GM12878 (cell line): Measurements from ENCODE around the gene TYW5. TPM values are rescaled to one million over a fixed set of nuclear protein-coding genes. Genes with fewer than 3 reads are reported as not detected.

Source experiments
- ATAC-seq: fragments of 200-7000 bp; cut with Tn5 transposase; 3 replicates; pipeline ENCODE4 v1.9.1; 2020; ENCODE audit warnings: mild to moderate bottlenecking, moderate library complexity
- BruUV-seq: library from RNA; stranded (reverse); fragments of 400-500 nt; replicated peaks from 2 replicates; lab custom pipeline; 2021; lab: Mats Ljungman, UMichigan
- CTCF ChIA-PET: fragments of 300-600 bp; sonication (Branson Sonifier 250); formaldehyde crosslinking; extraction: SDS; loops from one replicate; lab custom pipeline; 2021; ENCODE audit warnings: inconsistent platforms; lab: Yijun Ruan, JAX
- POLR2A ChIA-PET: fragments of 350-600 bp; formaldehyde crosslinking; extraction: SDS; loops from one replicate; lab custom pipeline; 2021; ENCODE audit warnings: inconsistent platforms; lab: Charles Lee
- RAD21 ChIA-PET: fragments of 300-600 bp; sonication (Branson Sonifier 250); formaldehyde crosslinking; loops from one replicate; lab custom pipeline; 2023; ENCODE audit warnings: antibody characterized with exemption; ENCODE audit not compliant: unreplicated experiment; lab: Charles Lee
- SMC1A ChIA-PET: fragments of 300-600 bp; sonication (Branson Sonifier 250); formaldehyde crosslinking; loops from one replicate; lab custom pipeline; 2023; ENCODE audit not compliant: unreplicated experiment, uncharacterized antibody; lab: Charles Lee
- DNase-seq: peaks from one replicate; pipeline ENCODE4 v3.0.0-alpha.2; 2011; ENCODE audit warnings: low read depth, low spot score
- FAIRE-seq: peaks from 3 replicates; lab custom pipeline; 2011; peaks lifted over from hg19 to GRCh38; lab: Jason Lieb, UNC
- H2AFZ ChIP-seq: 2 replicates; pipeline ENCODE4 v1.6.0; 2011; ENCODE audit warnings: low read depth, low read length, control low read depth; ENCODE audit not compliant: control insufficient read depth
- H3K27ac ChIP-seq: 2 replicates; pipeline ENCODE4 v1.5.1; 2011; ENCODE audit warnings: control low read depth; ENCODE audit not compliant: control insufficient read depth, insufficient read depth
- H3K27me3 ChIP-seq, 2 experiments: replicated peaks in 1 of 2; 2 replicates each; pipeline versions ENCODE4 v1.6.0 to v1.6.1; 2011; ENCODE audit warnings: low read length in 1 of 2; ENCODE audit not compliant: control insufficient read depth in 2 of 2, insufficient read depth in 2 of 2
- H3K36me3 ChIP-seq, 2 experiments: 2 replicates each; pipeline ENCODE4 v1.5.1; 2011; ENCODE audit warnings: low read length in 1 of 2; ENCODE audit not compliant: control insufficient read depth in 2 of 2, insufficient read depth in 2 of 2
- H3K4me1 ChIP-seq: 2 replicates; pipeline ENCODE4 v1.6.1; 2011; ENCODE audit warnings: mild to moderate bottlenecking, low read length, moderate library complexity, mixed read lengths; ENCODE audit not compliant: control insufficient read depth, insufficient read depth
- H3K4me2 ChIP-seq: 2 replicates; pipeline ENCODE4 v1.6.0; 2011; ENCODE audit warnings: control low read depth; ENCODE audit not compliant: control insufficient read depth, insufficient read depth
- H3K4me3 ChIP-seq: fragments of 200-600 bp; sonication (generic); 2 replicates; pipeline ENCODE4 v1.5.1; 2016
- H3K79me2 ChIP-seq: 2 replicates; pipeline ENCODE4 v1.6.0; 2011; ENCODE audit warnings: low read length; ENCODE audit not compliant: control insufficient read depth, insufficient read depth
- H3K9ac ChIP-seq: 2 replicates; pipeline ENCODE4 v1.8.0; 2011; ENCODE audit warnings: low read length, control low read depth, mixed read lengths; ENCODE audit not compliant: control insufficient read depth, insufficient read depth
- H3K9me3 ChIP-seq: replicated peaks from 3 replicates; pipeline ENCODE4 v1.5.1; 2011; ENCODE audit warnings: mild to moderate bottlenecking, low read length; ENCODE audit not compliant: control insufficient read depth, insufficient read depth
- H4K20me1 ChIP-seq: 2 replicates; pipeline ENCODE4 v1.6.0; 2011; ENCODE audit not compliant: control insufficient read depth, insufficient read depth
- BMI1 ChIP-seq: fragments of 450-650 bp; IDR thresholded peaks from 2 replicates; pipeline ENCODE4 v1.6.1; 2016; ENCODE audit warnings: mild to moderate bottlenecking, moderate library complexity, borderline replicate concordance
- BRCA1 ChIP-seq: IDR thresholded peaks from 2 replicates; pipeline ENCODE4 v1.6.1; 2011; ENCODE audit warnings: low read depth, low read length, improper control_type of control experiment
- CBFB ChIP-seq: IDR thresholded peaks from 2 replicates; pipeline ENCODE4 v1.6.1; 2016; ENCODE audit warnings: antibody characterized with exemption, low read depth
- CHD2 ChIP-seq: IDR thresholded peaks from 2 replicates; pipeline ENCODE4 v1.6.1; 2011; ENCODE audit warnings: low read depth, low read length, improper control_type of control experiment, borderline replicate concordance
- EGR1 ChIP-seq, 2 experiments: IDR thresholded peaks; 1 replicate in 1 of 2; 2 replicates in 1 of 2; pipeline ENCODE4 v1.6.1; 2011 to 2012; ENCODE audit warnings: low read depth in 2 of 2, low read length in 2 of 2, borderline replicate concordance in 1 of 2, mild to moderate bottlenecking in 1 of 2, moderate library complexity in 1 of 2
- MEF2B ChIP-seq: fragments of 450-650 bp; IDR thresholded peaks from 2 replicates; pipeline ENCODE4 v1.6.1; 2018; ENCODE audit warnings: mild to moderate bottlenecking, moderate library complexity; ENCODE audit not compliant: partially characterized antibody, poor library complexity, severe bottlenecking
- MTA2 ChIP-seq: fragments of 450-650 bp; IDR thresholded peaks from 2 replicates; pipeline ENCODE4 v1.6.1; 2016; ENCODE audit warnings: low read depth, mild to moderate bottlenecking, moderate library complexity
- MTA3 ChIP-seq: IDR thresholded peaks from 2 replicates; pipeline ENCODE4 v1.6.1; 2012; ENCODE audit warnings: low read length, inconsistent platforms, borderline replicate concordance
- RUNX3 ChIP-seq: IDR thresholded peaks from 2 replicates; pipeline ENCODE4 v1.6.1; 2012; ENCODE audit warnings: low read length, inconsistent platforms
- SPI1 ChIP-seq: IDR thresholded peaks from 2 replicates; pipeline ENCODE4 v1.6.1; 2011; ENCODE audit warnings: low read depth, mild to moderate bottlenecking, low read length, moderate library complexity, borderline replicate concordance; ENCODE audit not compliant: insufficient read depth
- WGBS: methylation state at CpG from one replicate; pipeline ENCODE4 v1.1.6; 2016; ENCODE audit warnings: low lambda C conversion rate; ENCODE audit not compliant: insufficient replicate concordance, insufficient coverage; ENCODE audit errors: missing lambda C conversion rate; 5-methylcytosine and 5-hydroxymethylcytosine counted together
- in situ Hi-C: fragments of 300-500 bp; cut with MboI; formaldehyde crosslinking; loops from 9 replicates; pipeline ENCODE4 v1.14.3; 2018; ENCODE audit warnings: mixed read lengths
- intact Hi-C: fragments of 100-400 bp; cut with micrococcal nuclease; formaldehyde crosslinking; loops from one replicate; pipeline ENCODE4 v1.14.2; 2022; ENCODE audit not compliant: unreplicated experiment
- polyA plus RNA-seq, 11 experiments: library from polyadenylated mRNA; depleted of rRNA in 4 of 11; unstranded in 6 of 11; stranded (reverse) in 5 of 11; fragments of >200 nt; fragmentation: Nextera tagmentation in 4 of 11; fragmentation: Illumina TruSeq in 1 of 11; extraction: Ambion mirVana in 4 of 11; extraction: Trizol in 1 of 11; gene quantifications; 1 replicate in 1 of 11; 2 replicates in 10 of 11; pipeline versions ENCODE4 v1.2.1 to v1.2.3, GENCODE V29; 2011 to 2016; ENCODE audit warnings: inconsistent platforms in 2 of 11, missing spikeins in 2 of 11, low read depth in 1 of 11
- total RNA-seq, 4 experiments: library from RNA; depleted of rRNA in 3 of 4; stranded (reverse); fragments of >200 nt in 3 of 4; fragmentation: Illumina TruSeq in 1 of 4; extraction: Trizol in 1 of 4; gene quantifications; 2 replicates each; pipeline versions ENCODE4 v1.2.1 to v1.2.3, GENCODE V29; 2013 to 2021
- TF ChIP-seq, protein P1 (sequence below): fragments of 450-650 bp; IDR thresholded peaks from 2 replicates; pipeline ENCODE4 v1.6.1; 2017; ENCODE audit warnings: low read depth, mild to moderate bottlenecking, moderate library complexity
- TF ChIP-seq, protein P2 (sequence below): IDR thresholded peaks from 2 replicates; pipeline ENCODE4 v1.6.1; 2011; ENCODE audit warnings: low read depth, low read length, improper control_type of control experiment, borderline replicate concordance
- TF ChIP-seq, protein P3 (sequence below): fragments of 450-650 bp; IDR thresholded peaks from 2 replicates; pipeline ENCODE4 v1.6.1; 2017; ENCODE audit warnings: mild to moderate bottlenecking, moderate library complexity
- TF ChIP-seq, protein P4 (sequence below): fragments of 450-650 bp; IDR thresholded peaks from 2 replicates; pipeline ENCODE4 v1.6.1; 2017; ENCODE audit warnings: mild to moderate bottlenecking, low read depth, inconsistent platforms; ENCODE audit not compliant: poor library complexity, severe bottlenecking

Gene TYW5
- total and polyA plus RNA-seq, 10 of the 15 experiments (the other 5 are each of a cell fraction or from before 2014, with no cell fraction given), result 4.6 to 11.8 (median 7.4) TPM

DNA sequence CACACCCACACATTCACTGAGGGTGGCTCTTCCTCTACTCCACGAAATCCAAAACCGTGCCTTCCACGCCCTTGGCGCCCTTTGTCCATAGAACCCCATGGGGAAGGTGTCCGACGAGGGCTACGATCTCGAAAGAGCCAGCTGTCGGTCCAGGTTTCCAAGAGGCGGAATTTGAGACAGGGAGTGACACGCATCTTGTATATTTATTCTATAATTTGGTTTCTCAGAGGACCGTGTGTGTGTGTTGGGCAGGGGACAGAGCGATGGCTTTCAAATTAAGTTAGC, 43.5 kb downstream of the TYW5 start:
- intact Hi-C loops, result loop anchor here (2.0 kb wide), 2 partner anchors 43 to 61 kb away; partner anchors contain the start of genes FTCDNL1, MAIP1 and TYW5
- BruUV-seq, result no TSS peak
- Histone ChIP-seq H3K4me2 (peak overlapping the region; percentile 81), H3K79me2 (peaks cover 47% of the 10 kb centered on the region), H3K4me1 (no peaks in the 10 kb centered on the region), H4K20me1 (no peaks in the 10 kb centered on the region), H3K36me3 (peaks cover 0 to 2% of the 10 kb centered on the region in 2 experiments; a peak in 2 of 4 replicates), H3K9me3 (peaks cover 5% of the 10 kb centered on the region; the same call in 2 of the 3 replicates), H3K9ac (peak overlapping the region; percentile 75), H3K27me3 (no peaks in the 10 kb centered on the region), H3K4me3 (peak overlapping the region; percentile 95), H2AFZ (peak overlapping the region; percentile 95), H3K27ac (peak overlapping the region; percentile 88)
- FAIRE-seq (no peak), DNase-seq (no peak), ATAC-seq (no peak)
- ChIA-PET POLR2A (interaction anchor here (0.7 to 1.4 kb wide), 4 partner anchors 9 to 558 kb away, joined by 3 to 8 read pairs (median 5); no protein-coding TSS in a partner anchor), SMC1A (interaction anchor here (0.9 to 1.8 kb wide), 4 partner anchors 19 to 39 kb away, joined by 3 to 5 read pairs (median 4); no protein-coding TSS in a partner anchor), CTCF (interaction anchor here (1.0 kb wide), 2 partner anchors 11 to 28 kb away, joined by 4 to 6 read pairs; no protein-coding TSS in a partner anchor), RAD21 (no interaction called here)
- in situ Hi-C loops, result no loop called here
- under 1% methylated on average over 13 of the region's 13 CpGs for WGBS
- TF ChIP-seq, protein P1, sequence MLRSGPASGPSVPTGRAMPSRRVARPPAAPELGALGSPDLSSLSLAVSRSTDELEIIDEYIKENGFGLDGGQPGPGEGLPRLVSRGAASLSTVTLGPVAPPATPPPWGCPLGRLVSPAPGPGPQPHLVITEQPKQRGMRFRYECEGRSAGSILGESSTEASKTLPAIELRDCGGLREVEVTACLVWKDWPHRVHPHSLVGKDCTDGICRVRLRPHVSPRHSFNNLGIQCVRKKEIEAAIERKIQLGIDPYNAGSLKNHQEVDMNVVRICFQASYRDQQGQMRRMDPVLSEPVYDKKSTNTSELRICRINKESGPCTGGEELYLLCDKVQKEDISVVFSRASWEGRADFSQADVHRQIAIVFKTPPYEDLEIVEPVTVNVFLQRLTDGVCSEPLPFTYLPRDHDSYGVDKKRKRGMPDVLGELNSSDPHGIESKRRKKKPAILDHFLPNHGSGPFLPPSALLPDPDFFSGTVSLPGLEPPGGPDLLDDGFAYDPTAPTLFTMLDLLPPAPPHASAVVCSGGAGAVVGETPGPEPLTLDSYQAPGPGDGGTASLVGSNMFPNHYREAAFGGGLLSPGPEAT, result peak; percentile 22; the same call in 1 of the 2 replicates
- TF ChIP-seq CBFB (no peak), MTA2 (0 out of 2 replicates have a peak, but pooled peaks have one; percentile 12), BRCA1 (no peak), MEF2B (peak; percentile 51), MTA3 (no peak), SPI1 (no peak), EGR1 (IDR thresholded peaks at IDR 0.05; ENCODE audit: borderline replicate concordance in 1 of 2, low read depth in 2 of 2, low read length in 2 of 2) (no peak), BMI1 (no peak), CHD2 (no peak), RUNX3 (no peak)
- TF ChIP-seq, protein P2, sequence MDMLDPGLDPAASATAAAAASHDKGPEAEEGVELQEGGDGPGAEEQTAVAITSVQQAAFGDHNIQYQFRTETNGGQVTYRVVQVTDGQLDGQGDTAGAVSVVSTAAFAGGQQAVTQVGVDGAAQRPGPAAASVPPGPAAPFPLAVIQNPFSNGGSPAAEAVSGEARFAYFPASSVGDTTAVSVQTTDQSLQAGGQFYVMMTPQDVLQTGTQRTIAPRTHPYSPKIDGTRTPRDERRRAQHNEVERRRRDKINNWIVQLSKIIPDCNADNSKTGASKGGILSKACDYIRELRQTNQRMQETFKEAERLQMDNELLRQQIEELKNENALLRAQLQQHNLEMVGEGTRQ, result no peak
- TF ChIP-seq, protein P3, sequence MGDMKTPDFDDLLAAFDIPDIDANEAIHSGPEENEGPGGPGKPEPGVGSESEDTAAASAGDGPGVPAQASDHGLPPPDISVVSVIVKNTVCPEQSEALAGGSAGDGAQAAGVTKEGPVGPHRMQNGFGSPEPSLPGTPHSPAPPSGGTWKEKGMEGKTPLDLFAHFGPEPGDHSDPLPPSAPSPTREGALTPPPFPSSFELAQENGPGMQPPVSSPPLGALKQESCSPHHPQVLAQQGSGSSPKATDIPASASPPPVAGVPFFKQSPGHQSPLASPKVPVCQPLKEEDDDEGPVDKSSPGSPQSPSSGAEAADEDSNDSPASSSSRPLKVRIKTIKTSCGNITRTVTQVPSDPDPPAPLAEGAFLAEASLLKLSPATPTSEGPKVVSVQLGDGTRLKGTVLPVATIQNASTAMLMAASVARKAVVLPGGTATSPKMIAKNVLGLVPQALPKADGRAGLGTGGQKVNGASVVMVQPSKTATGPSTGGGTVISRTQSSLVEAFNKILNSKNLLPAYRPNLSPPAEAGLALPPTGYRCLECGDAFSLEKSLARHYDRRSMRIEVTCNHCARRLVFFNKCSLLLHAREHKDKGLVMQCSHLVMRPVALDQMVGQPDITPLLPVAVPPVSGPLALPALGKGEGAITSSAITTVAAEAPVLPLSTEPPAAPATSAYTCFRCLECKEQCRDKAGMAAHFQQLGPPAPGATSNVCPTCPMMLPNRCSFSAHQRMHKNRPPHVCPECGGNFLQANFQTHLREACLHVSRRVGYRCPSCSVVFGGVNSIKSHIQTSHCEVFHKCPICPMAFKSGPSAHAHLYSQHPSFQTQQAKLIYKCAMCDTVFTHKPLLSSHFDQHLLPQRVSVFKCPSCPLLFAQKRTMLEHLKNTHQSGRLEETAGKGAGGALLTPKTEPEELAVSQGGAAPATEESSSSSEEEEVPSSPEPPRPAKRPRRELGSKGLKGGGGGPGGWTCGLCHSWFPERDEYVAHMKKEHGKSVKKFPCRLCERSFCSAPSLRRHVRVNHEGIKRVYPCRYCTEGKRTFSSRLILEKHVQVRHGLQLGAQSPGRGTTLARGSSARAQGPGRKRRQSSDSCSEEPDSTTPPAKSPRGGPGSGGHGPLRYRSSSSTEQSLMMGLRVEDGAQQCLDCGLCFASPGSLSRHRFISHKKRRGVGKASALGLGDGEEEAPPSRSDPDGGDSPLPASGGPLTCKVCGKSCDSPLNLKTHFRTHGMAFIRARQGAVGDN, result no peak
- TF ChIP-seq, protein P4, sequence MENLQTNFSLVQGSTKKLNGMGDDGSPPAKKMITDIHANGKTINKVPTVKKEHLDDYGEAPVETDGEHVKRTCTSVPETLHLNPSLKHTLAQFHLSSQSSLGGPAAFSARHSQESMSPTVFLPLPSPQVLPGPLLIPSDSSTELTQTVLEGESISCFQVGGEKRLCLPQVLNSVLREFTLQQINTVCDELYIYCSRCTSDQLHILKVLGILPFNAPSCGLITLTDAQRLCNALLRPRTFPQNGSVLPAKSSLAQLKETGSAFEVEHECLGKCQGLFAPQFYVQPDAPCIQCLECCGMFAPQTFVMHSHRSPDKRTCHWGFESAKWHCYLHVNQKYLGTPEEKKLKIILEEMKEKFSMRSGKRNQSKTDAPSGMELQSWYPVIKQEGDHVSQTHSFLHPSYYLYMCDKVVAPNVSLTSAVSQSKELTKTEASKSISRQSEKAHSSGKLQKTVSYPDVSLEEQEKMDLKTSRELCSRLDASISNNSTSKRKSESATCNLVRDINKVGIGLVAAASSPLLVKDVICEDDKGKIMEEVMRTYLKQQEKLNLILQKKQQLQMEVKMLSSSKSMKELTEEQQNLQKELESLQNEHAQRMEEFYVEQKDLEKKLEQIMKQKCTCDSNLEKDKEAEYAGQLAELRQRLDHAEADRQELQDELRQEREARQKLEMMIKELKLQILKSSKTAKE, result no peak
